Measurements from ENCODE around the gene CRAMP1.

DNA sequence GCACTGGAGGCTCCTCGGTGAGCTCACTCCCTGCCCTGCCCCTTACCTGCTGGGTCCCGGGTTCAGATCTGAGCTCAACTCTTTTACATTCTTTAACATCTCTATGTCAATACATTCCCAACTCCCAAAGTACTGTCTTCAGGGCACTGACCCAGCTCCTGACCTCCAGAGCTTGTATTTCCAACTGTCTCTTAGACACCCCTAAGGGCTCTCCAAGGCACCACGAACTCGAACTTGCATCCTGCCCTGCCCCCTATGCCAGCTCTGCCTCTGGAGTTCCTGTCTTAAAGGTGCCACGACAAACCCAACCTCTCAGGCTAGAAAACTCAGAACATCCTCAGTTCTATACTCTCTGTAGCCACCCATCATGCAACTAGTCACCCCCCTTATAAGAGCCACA is 38.9 kb upstream of the CRAMP1 start:
- TF ChIP-seq, protein P1, sequence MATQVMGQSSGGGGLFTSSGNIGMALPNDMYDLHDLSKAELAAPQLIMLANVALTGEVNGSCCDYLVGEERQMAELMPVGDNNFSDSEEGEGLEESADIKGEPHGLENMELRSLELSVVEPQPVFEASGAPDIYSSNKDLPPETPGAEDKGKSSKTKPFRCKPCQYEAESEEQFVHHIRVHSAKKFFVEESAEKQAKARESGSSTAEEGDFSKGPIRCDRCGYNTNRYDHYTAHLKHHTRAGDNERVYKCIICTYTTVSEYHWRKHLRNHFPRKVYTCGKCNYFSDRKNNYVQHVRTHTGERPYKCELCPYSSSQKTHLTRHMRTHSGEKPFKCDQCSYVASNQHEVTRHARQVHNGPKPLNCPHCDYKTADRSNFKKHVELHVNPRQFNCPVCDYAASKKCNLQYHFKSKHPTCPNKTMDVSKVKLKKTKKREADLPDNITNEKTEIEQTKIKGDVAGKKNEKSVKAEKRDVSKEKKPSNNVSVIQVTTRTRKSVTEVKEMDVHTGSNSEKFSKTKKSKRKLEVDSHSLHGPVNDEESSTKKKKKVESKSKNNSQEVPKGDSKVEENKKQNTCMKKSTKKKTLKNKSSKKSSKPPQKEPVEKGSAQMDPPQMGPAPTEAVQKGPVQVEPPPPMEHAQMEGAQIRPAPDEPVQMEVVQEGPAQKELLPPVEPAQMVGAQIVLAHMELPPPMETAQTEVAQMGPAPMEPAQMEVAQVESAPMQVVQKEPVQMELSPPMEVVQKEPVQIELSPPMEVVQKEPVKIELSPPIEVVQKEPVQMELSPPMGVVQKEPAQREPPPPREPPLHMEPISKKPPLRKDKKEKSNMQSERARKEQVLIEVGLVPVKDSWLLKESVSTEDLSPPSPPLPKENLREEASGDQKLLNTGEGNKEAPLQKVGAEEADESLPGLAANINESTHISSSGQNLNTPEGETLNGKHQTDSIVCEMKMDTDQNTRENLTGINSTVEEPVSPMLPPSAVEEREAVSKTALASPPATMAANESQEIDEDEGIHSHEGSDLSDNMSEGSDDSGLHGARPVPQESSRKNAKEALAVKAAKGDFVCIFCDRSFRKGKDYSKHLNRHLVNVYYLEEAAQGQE (tag by site-specific recombination; IDR thresholded peaks at IDR 0.05), result no peak
- TF ChIP-seq ZNF664 (tag by site-specific recombination; IDR thresholded peaks at IDR 0.05) (no peak), HOXA7 (CRISPR knock-in tag; IDR thresholded peaks at IDR 0.05; ENCODE audit: borderline replicate concordance) (no peak), ZNF843 (tag by site-specific recombination; IDR thresholded peaks at IDR 0.05) (no peak), BCL11A (tag by site-specific recombination; IDR thresholded peaks at IDR 0.05; ENCODE audit: low read depth) (no peak), ZSCAN30 (tag by site-specific recombination; IDR thresholded peaks at IDR 0.05) (no peak), ZNF768 (tag by site-specific recombination; IDR thresholded peaks at IDR 0.05) (no peak)
- TF ChIP-seq, protein P2, sequence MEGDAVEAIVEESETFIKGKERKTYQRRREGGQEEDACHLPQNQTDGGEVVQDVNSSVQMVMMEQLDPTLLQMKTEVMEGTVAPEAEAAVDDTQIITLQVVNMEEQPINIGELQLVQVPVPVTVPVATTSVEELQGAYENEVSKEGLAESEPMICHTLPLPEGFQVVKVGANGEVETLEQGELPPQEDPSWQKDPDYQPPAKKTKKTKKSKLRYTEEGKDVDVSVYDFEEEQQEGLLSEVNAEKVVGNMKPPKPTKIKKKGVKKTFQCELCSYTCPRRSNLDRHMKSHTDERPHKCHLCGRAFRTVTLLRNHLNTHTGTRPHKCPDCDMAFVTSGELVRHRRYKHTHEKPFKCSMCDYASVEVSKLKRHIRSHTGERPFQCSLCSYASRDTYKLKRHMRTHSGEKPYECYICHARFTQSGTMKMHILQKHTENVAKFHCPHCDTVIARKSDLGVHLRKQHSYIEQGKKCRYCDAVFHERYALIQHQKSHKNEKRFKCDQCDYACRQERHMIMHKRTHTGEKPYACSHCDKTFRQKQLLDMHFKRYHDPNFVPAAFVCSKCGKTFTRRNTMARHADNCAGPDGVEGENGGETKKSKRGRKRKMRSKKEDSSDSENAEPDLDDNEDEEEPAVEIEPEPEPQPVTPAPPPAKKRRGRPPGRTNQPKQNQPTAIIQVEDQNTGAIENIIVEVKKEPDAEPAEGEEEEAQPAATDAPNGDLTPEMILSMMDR (tag by site-specific recombination; IDR thresholded peaks at IDR 0.05), result no peak
